Loucy (cell line): Measurements from ENCODE around the gene MFAP3.
A peak's percentile ranks its signal among the peaks of the same experiment; 100 is the strongest.

ENCODE experiments used
- H2AFZ ChIP-seq: fragments of 200-600 bp; sonication (generic); 2 replicates; pipeline ENCODE4 v1.6.0; 2016; ENCODE audit warnings: antibody characterized with exemption, mild to moderate bottlenecking, low read length, moderate library complexity
- H3F3A ChIP-seq: fragments of 200-600 bp; 2 replicates; pipeline ENCODE4 v1.6.0; 2016; ENCODE audit warnings: antibody characterized with exemption, low read depth, mild to moderate bottlenecking
- H3K27me3 ChIP-seq: fragments of 200-600 bp; sonication (generic); 2 replicates; pipeline ENCODE4 v1.6.1; 2014; ENCODE audit warnings: low read length, mild to moderate bottlenecking; ENCODE audit not compliant: insufficient read depth, poor library complexity, severe bottlenecking
- H3K36me3 ChIP-seq: fragments of 200-600 bp; sonication (generic); 2 replicates; pipeline ENCODE4 v1.6.1; 2016; ENCODE audit warnings: low read length; ENCODE audit not compliant: insufficient read depth
- H3K4me1 ChIP-seq: fragments of 200-600 bp; sonication (generic); 2 replicates; pipeline ENCODE4 v1.5.1; 2014; ENCODE audit warnings: low read length, mild to moderate bottlenecking; ENCODE audit not compliant: insufficient read depth, poor library complexity, severe bottlenecking
- H3K4me2 ChIP-seq: fragments of 200-600 bp; sonication (generic); 2 replicates; pipeline ENCODE4 v1.6.0; 2014; ENCODE audit warnings: antibody characterized with exemption, low read length, low read depth, mild to moderate bottlenecking; ENCODE audit not compliant: poor library complexity, severe bottlenecking
- H3K4me3 ChIP-seq: fragments of 200-600 bp; sonication (generic); 2 replicates; pipeline ENCODE4 v1.5.1; 2014; ENCODE audit warnings: low read length, mild to moderate bottlenecking, mixed read lengths; ENCODE audit not compliant: poor library complexity, severe bottlenecking
- H3K79me2 ChIP-seq: fragments of 200-600 bp; sonication (generic); 2 replicates; pipeline ENCODE4 v1.6.1; 2014; ENCODE audit warnings: low read length; ENCODE audit not compliant: insufficient read depth
- H3K9ac ChIP-seq: fragments of 200-600 bp; sonication (generic); 2 replicates; pipeline ENCODE4 v1.6.0; 2014; ENCODE audit warnings: mild to moderate bottlenecking, low read depth, low read length, moderate library complexity; ENCODE audit not compliant: poor library complexity, severe bottlenecking
- H3K9me2 ChIP-seq: fragments of 200-600 bp; sonication (generic); replicated peaks from 2 replicates; pipeline ENCODE4 v1.6.1; 2016; ENCODE audit warnings: low read depth, low read length, mixed read lengths
- H3K9me3 ChIP-seq: fragments of 200-600 bp; sonication (generic); 2 replicates; pipeline ENCODE4 v1.6.1; 2014; ENCODE audit warnings: mild to moderate bottlenecking, antibody characterized with exemption, low read length, low read depth; ENCODE audit not compliant: insufficient read depth
- H4K20me1 ChIP-seq: fragments of 200-600 bp; sonication (generic); 2 replicates; pipeline ENCODE4 v1.6.0; 2014; ENCODE audit warnings: antibody characterized with exemption, low read length, mild to moderate bottlenecking; ENCODE audit not compliant: insufficient read depth, poor library complexity, severe bottlenecking
- CTCF ChIP-seq: fragments of 200-600 bp; sonication (generic); conservative IDR thresholded peaks from 2 replicates; pipeline ENCODE4 v1.5.1; 2014; ENCODE audit warnings: mild to moderate bottlenecking, antibody characterized with exemption, low read length
- EZH2phosphoT487 ChIP-seq: fragments of 200-600 bp; IDR thresholded peaks from 2 replicates; pipeline ENCODE4 v1.6.1; 2018; ENCODE audit warnings: antibody characterized with exemption, mild to moderate bottlenecking, moderate library complexity, borderline replicate concordance

The MFAP3 gene

GRCh38 chr5:154031937-154032489 is 6.8 kb upstream of the MFAP3 start:
- H3K4me1 ChIP-seq, result no peaks in the 10 kb centered on the region
- H3K9me2 ChIP-seq, result no peaks in the 10 kb centered on the region
- H2AFZ ChIP-seq, result no peak overlapping the region
- no peak overlapping the region for H3K4me2 ChIP-seq
- TF ChIP-seq EZH2phosphoT487 (no peak), CTCF (no peak)
- no peaks in the 10 kb centered on the region for H3K27me3 ChIP-seq
- H3F3A ChIP-seq, result no peaks in the 10 kb centered on the region
- H3K9ac ChIP-seq, result no peak overlapping the region
- H3K36me3 ChIP-seq, result no peaks in the 10 kb centered on the region
- H3K4me3 ChIP-seq, result no peak overlapping the region
- H3K79me2 ChIP-seq, result peaks cover 2% of the 10 kb centered on the region; the same call in 1 of the 2 replicates
- no peaks in the 10 kb centered on the region for H3K9me3 ChIP-seq
- no peaks in the 10 kb centered on the region for H4K20me1 ChIP-seq

- peaks cover 6% of the 10 kb centered on the region for H3K4me1 ChIP-seq
- H3K79me2 ChIP-seq, result peaks cover 17% of the 10 kb centered on the region
- no peak for TF ChIP-seq CTCF
- TF ChIP-seq EZH2phosphoT487, result no peak
These were observed 3.8 kb upstream of the MFAP3 start for GRCh38 chr5:154034944-154035343.

GRCh38 chr5:154038261-154038706 is 483 bp upstream of the MFAP3 start:
- no peaks in the 10 kb centered on the region for H4K20me1 ChIP-seq
- H3K4me3 ChIP-seq, result peak overlapping the region; percentile 88
- H3K9me2 ChIP-seq, result no peaks in the 10 kb centered on the region
- TF ChIP-seq EZH2phosphoT487, result no peak
- no peak for TF ChIP-seq CTCF
- H3K36me3 ChIP-seq, result no peaks in the 10 kb centered on the region
- H3K4me2 ChIP-seq, result peak overlapping the region; percentile 82
- H3F3A ChIP-seq, result no peaks in the 10 kb centered on the region
- peak overlapping the region; percentile 78 for H3K9ac ChIP-seq
- no peaks in the 10 kb centered on the region for H3K27me3 ChIP-seq
- H3K4me1 ChIP-seq, result peaks cover 16% of the 10 kb centered on the region
- peaks cover 33% of the 10 kb centered on the region for H3K79me2 ChIP-seq
- H2AFZ ChIP-seq, result peak overlapping the region; percentile 97
- no peaks in the 10 kb centered on the region for H3K9me3 ChIP-seq

More at GRCh38 chr5:154034944-154035343, 3.8 kb upstream of the MFAP3 start:
- Histone ChIP-seq H3K27me3 (no peaks in the 10 kb centered on the region), H3K36me3 (no peaks in the 10 kb centered on the region), H3K9ac (no peak overlapping the region), H3K9me2 (no peaks in the 10 kb centered on the region), H4K20me1 (no peaks in the 10 kb centered on the region), H3F3A (no peaks in the 10 kb centered on the region), H3K4me2 (no peak overlapping the region), H2AFZ (no peak overlapping the region), H3K9me3 (no peaks in the 10 kb centered on the region), H3K4me3 (no peak overlapping the region)
